PC-3 (cell line): ENCODE results near the gene BLOC1S1.

Source experiments
- EZH2 ChIP-seq: fragments of 300-600 bp; sonication (generic); IDR thresholded peaks from one replicate; pipeline ENCODE4 v1.6.1; 2017; ENCODE audit warnings: antibody characterized with exemption, mild to moderate bottlenecking, low read length; ENCODE audit not compliant: unreplicated experiment
- EZH2phosphoT487 ChIP-seq: fragments of 300-600 bp; sonication (generic); IDR thresholded peaks from 2 replicates; pipeline ENCODE4 v1.6.1; 2018; ENCODE audit warnings: mild to moderate bottlenecking, antibody characterized with exemption, low read length, borderline replicate concordance
- TF ChIP-seq, protein P1 (sequence below): fragments of 300-600 bp; sonication (generic); conservative IDR thresholded peaks from 2 replicates; pipeline ENCODE4 v1.5.1; 2017; ENCODE audit warnings: antibody characterized with exemption, low read depth, mild to moderate bottlenecking, low read length

DNA sequence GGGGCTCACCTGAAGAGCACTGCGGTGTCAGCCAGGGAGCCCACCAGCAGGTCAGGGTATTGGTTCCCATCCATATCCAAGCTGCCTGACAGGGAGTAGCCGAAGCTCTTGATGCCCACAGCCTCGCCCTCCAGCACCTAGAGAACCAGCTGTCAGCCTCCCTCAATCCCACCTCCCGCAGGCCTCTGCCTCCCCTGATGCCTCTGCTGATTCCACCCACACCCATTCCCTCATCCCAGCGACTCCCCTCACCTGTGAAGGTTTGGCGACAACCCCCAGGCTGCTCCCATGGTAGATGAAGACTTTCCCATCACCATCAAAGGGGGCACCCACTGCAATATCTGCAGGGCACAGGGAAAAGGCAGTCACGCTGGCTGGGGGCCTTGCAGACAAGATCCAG is 18.2 kb upstream of the BLOC1S1 start:
- TF ChIP-seq EZH2phosphoT487 (no peak), EZH2 (no peak)
- TF ChIP-seq, protein P1, sequence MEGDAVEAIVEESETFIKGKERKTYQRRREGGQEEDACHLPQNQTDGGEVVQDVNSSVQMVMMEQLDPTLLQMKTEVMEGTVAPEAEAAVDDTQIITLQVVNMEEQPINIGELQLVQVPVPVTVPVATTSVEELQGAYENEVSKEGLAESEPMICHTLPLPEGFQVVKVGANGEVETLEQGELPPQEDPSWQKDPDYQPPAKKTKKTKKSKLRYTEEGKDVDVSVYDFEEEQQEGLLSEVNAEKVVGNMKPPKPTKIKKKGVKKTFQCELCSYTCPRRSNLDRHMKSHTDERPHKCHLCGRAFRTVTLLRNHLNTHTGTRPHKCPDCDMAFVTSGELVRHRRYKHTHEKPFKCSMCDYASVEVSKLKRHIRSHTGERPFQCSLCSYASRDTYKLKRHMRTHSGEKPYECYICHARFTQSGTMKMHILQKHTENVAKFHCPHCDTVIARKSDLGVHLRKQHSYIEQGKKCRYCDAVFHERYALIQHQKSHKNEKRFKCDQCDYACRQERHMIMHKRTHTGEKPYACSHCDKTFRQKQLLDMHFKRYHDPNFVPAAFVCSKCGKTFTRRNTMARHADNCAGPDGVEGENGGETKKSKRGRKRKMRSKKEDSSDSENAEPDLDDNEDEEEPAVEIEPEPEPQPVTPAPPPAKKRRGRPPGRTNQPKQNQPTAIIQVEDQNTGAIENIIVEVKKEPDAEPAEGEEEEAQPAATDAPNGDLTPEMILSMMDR = no peak
